Subcutaneous abdominal adipose tissue (tissue), 5 donors: ENCODE data around the gene AMH.

Experiments
- H3K27ac ChIP-seq: one replicate; pipeline ENCODE4 v1.7.0; 2013; ENCODE audit warnings: low read depth, mild to moderate bottlenecking, inconsistent platforms, low read length, moderate library complexity
- H3K27me3 ChIP-seq, 5 donors: one replicate each; pipeline ENCODE4 v1.7.0; 2013; ENCODE audit warnings: low read length in 5 of 5, inconsistent platforms in 1 of 5; ENCODE audit not compliant: control insufficient read depth in 5 of 5, insufficient read depth in 4 of 5
- H3K36me3 ChIP-seq, 5 donors: one replicate each; pipeline ENCODE4 v1.7.0; 2013; ENCODE audit warnings: low read length in 5 of 5; ENCODE audit not compliant: control insufficient read depth in 5 of 5, insufficient read depth in 5 of 5
- H3K4me1 ChIP-seq, 5 donors: one replicate each; pipeline ENCODE4 v1.7.0; 2013; ENCODE audit warnings: low read length in 5 of 5, mild to moderate bottlenecking in 3 of 5, moderate library complexity in 1 of 5; ENCODE audit not compliant: control insufficient read depth in 5 of 5, insufficient read depth in 5 of 5
- H3K4me3 ChIP-seq, 5 donors: one replicate each; pipeline ENCODE4 v1.7.0; 2013; ENCODE audit warnings: low read length in 5 of 5, low read depth in 1 of 5
- H3K9ac ChIP-seq, 5 donors: one replicate each; pipeline ENCODE4 v1.7.0; 2013; ENCODE audit warnings: low read length in 5 of 5, mild to moderate bottlenecking in 4 of 5, moderate library complexity in 3 of 5
- H3K9me3 ChIP-seq, 5 donors: one replicate each; pipeline ENCODE4 v1.7.0; 2013; ENCODE audit warnings: low read length in 5 of 5; ENCODE audit not compliant: control insufficient read depth in 5 of 5
- donor health status: healthy.
- donor health status: healthy.
- donor health status: healthy.
- donor health status: healthy.
- donor health status: healthy.

The AMH gene

DNA sequence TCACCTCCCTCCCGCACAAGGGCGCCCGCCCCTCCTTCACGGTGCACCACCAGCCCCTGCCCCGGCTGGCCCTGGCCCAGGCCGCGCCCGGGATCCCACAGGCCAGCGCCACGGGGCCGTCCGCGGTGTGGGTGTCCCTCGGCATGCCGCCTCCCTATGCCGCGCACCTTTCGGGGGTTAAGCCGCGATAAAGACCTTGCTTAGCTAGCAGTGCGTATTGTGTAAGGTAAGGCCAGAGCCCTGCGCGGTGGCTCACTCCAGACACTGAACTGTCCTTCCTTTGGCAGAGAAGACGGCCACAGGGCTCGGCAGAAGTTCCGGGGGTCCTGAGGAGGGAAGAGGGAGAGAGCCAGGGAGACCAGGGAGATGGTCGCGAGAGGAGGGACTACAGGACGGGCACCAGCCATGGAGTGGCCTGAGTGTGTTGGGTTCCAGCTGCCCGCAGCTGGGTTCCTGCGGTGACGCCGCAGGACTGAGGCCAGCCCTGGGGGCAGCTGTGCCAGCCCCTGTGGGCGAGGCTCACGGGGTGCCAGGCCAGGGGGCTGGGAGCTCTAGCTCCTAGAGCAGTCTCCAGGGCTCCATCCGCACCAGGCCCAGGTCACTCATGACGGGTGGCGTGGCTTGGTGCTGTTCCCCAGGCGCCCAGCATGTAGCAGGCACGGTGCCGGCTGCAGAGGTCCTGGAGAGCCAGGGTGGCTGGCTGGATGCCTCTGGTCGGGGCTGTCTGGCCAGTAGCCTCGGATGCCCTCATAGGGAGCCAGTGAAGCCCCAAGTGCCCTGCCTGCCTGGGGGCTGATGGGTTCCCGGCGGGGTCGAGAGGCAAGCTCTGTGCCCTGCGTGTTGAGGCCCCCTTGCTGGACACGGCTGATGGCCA, 20.7 kb upstream of the AMH start:
- Histone ChIP-seq H3K27me3 (no peaks in the 10 kb centered on the region), H3K4me3 (no peak overlapping the region), H3K4me1 (peaks cover 1 to 40% (median 29%) of the 10 kb centered on the region in 5 donors), H3K9ac (no peak overlapping the region), H3K36me3 (peaks cover 0 to 90% (median 71%) of the 10 kb centered on the region in 5 donors), H3K27ac (no peak overlapping the region), H3K9me3 (no peaks in the 10 kb centered on the region)

DNA sequence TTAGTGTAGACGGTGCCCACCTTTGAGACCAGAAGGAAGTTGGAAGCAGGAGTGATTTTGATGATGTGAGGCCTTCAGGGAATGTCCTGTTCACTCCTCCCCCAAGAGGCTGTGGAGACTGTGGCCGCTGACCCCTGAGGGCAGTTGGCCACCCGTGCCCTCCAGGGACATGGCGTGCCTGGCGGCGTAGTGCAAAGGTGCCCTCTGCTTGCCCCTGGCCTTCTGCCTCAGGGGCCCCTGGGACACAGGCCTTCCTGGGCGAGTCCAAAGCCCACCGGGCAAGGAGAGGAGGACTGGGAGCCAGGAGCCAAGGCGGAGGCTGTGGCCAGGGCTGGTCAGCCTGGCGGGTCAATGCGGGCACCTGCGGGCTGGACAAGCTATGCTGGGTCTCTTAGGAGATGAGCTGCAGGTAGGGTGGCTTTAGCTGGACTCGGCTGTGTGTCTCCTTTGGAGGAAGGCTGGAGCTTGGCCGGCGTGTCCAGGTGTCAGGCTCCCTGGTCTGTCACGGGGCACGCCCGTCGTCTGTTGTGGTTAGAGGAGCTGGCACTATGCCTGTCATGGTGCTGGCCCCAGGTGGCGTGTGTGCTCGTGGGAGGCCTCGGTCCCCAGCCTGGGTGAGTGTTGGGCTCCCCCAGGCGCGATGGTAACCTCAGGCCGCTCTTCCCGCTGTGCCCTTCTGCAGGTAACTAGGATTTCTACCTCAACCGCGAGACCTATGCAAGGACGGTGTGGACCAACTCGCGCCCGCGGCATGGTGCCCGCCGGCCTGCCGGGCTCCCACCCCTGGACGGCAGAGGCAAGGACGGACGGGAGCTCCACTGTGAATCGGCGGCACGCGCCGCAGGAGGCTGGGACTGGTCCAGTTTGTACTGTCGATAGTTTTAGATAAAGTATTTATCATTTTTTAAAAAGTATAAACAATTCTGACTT, 19.8 kb upstream of the AMH start:
- Histone ChIP-seq H3K9ac (no peak overlapping the region), H3K27ac (no peak overlapping the region), H3K4me3 (no peak overlapping the region), H3K36me3 (peaks cover 0 to 91% (median 68%) of the 10 kb centered on the region in 5 donors), H3K4me1 (peaks cover 1 to 43% (median 29%) of the 10 kb centered on the region in 5 donors), H3K9me3 (no peaks in the 10 kb centered on the region), H3K27me3 (no peaks in the 10 kb centered on the region)

DNA sequence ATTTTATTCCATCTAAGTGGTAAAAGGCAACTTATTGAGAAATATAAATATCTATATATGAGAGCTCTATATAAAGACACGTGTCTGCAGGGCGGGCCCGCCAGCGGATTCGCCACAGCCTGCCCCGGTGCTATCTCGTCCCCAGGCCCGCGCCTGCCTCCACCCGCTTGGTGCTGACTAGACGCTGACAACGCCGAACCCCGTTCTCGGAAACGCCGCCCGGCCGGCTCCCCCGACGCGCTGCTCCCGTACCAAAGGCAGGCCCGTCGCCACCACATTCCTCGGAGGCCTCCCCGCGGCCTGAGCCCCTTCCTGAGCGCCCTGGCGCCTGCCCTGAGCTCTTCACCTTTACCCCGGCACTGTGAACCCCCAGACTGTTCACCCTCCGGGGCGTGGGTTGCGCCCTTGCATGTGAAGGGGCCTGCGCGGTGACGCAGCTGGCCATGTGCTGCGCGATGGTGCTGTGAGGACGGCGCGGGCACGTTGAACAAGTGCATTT, 19.0 kb upstream of the AMH start:
- Histone ChIP-seq H3K4me3 (no peak overlapping the region), H3K27ac (no peak overlapping the region), H3K27me3 (no peaks in the 10 kb centered on the region), H3K9me3 (no peaks in the 10 kb centered on the region), H3K9ac (no peak overlapping the region), H3K36me3 (peaks cover 0 to 83% (median 61%) of the 10 kb centered on the region in 5 donors), H3K4me1 (peaks cover 1 to 43% (median 26%) of the 10 kb centered on the region in 5 donors)

DNA sequence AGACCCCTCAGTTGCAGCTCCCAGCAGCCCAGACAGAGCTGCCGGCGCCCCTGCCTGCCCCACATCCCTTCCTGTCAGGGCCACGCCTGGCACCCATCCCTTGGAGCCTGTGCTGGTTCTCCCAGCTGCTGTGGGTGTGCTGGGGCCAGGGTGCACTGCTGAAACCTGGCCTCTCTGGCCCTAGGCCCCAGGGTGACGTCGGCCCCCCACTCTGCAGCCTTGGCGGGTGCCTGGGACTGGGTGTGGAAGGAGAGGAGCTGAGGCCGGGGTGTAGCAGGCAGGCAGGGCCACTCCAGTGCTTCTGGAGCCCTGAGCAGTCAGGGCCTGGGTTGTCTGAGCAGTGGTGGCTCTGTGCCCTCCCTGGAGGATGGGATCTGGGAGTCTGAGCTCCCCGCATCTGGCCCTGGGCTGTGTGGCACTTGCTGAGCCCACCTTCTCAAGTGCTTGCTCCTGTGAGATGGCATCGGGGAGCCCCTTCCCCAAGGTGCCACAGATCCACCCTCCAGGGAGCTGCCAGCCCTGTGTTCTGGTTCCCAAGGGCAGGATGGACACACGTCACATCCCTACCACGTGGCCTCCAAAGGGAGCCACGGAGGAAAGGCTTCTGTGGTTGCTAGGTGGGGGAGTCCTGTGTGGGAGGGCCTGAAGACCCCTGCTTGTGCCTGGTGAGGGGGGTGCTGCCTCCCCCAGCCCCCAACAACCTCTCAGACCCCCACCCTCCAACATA, 18.2 kb upstream of the AMH start:
- Histone ChIP-seq H3K4me3 (no peak overlapping the region), H3K27ac (no peak overlapping the region)

DNA sequence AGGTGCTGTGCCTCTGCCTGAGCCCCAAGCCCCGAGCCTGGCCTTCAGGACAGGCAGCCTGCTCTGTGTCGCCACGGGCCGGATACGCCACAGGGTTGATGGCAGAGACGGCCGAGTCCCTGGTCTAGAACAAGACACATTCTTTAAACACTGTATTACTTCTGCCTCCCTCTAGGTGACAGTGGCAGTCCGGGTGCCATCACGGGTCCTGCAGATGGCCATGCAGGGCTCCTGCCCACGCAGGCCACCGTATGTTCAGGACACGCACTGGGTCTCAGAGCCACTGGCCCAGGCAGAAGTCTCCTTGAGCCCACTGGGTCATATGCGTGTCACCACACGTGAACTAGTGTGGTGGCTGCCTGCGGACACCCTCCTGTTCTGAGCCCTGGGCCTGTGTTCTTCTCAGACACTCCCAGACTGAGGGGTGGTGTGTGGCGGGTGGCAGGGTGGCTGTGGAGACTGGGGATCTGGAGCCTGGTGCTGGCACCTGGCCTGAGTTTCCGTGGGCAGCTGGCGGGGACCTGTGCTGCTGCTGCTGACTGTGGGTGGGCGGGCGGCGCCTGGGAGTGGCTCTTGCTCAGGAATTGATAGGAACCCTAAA, 17.4 kb upstream of the AMH start:
- peaks cover 0 to 67% (median 45%) of the 10 kb centered on the region in 5 donors for H3K36me3 ChIP-seq
- no peak overlapping the region for H3K27ac ChIP-seq
- H3K9me3 ChIP-seq, result no peaks in the 10 kb centered on the region
- H3K9ac ChIP-seq, result no peak overlapping the region
- H3K4me1 ChIP-seq, result peaks cover 1 to 46% (median 32%) of the 10 kb centered on the region in 5 donors
- H3K4me3 ChIP-seq, result no peak overlapping the region
- H3K27me3 ChIP-seq, result no peaks in the 10 kb centered on the region

More for the DNA sequence above, 18.2 kb upstream of the AMH start:
- Histone ChIP-seq H3K36me3 (peaks cover 0 to 75% (median 53%) of the 10 kb centered on the region in 5 donors), H3K9ac (no peak overlapping the region), H3K27me3 (no peaks in the 10 kb centered on the region), H3K9me3 (no peaks in the 10 kb centered on the region), H3K4me1 (peaks cover 1 to 44% (median 31%) of the 10 kb centered on the region in 5 donors)

DNA sequence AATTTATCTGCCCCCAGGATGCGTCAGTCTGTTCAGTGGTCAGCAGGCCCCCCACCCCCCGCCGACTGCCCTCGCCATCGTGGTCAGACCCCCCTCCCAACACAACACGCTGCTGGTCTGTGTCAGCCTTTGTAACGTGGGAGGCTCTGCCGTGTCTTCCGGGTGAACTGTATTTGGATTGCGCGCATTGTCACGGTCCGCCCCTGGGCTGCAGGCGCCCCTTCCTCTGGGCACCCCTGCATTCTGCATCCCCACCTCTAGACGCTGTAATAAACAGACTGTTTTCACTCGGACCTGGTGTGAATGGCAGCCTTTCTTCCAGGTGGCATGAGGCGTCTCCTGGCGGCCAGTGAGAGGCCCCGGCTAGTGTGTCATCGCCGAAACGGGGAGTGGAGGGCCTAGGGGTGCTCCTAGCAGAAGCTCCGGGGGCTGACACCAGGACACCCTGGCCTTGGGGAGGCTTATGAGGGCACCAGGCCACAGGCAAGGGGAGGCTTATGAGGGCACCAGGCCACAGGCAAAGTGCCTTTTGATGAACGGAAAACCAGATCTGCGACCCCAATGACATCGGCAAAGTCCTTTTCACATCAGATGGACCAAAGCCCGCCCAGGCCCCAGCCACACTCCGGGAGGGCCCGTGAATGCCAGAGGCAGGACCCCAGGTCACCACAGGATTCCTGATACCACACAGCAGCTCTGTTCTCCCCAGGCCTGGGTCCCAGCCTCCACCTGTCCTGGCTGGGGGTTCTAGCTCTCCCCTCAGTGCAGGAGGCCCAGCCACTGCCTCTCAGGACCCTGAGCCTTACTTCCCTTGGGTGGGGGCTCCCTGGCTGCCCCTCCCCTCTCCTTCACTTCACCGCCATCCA, 16.6 kb upstream of the AMH start:
- H3K9me3 ChIP-seq, result no peaks in the 10 kb centered on the region
- H3K4me1 ChIP-seq, result peaks cover 3 to 52% (median 40%) of the 10 kb centered on the region in 5 donors
- no peak overlapping the region for H3K9ac ChIP-seq
- no peak overlapping the region for H3K27ac ChIP-seq
- peaks cover 0 to 62% (median 40%) of the 10 kb centered on the region in 5 donors for H3K36me3 ChIP-seq
- H3K27me3 ChIP-seq, result no peaks in the 10 kb centered on the region
- no peak overlapping the region for H3K4me3 ChIP-seq

DNA sequence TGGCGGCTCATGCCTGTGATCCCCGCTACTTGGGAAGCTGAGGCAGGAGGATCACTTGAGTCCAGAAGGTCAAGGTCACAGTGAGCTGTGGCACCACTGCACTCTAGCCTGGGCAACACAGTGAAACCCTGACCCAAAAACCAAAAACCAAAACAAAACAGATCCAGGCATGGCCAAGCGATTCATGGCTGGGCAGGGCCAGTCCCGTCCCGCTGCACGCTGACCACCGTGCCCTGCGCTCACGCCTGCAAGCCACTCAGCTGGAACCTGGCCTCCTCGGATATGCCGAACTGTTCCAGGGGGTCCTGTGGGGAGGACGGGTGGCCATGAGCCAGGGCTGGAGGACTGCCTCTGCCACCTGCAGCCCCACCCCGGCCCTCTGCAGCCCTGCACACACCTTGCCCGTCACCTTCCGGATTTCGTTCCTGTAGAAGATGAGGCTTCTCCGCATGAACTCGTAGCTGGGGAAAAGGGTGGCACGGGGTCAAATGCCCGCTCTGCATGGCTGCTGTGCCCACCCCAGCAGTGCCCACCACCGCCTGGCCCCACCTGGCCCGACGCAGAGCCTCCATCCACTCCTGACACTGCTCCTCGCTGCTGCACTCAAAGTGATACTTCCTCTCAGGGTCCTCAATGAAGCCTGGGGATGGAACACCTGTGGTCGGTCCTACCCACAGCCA, 15.4 kb upstream of the AMH start:
- peaks cover 5 to 56% (median 43%) of the 10 kb centered on the region in 5 donors for H3K4me1 ChIP-seq
- H3K4me3 ChIP-seq, result no peak overlapping the region
- H3K9me3 ChIP-seq, result no peaks in the 10 kb centered on the region
- peaks cover 0 to 53% (median 34%) of the 10 kb centered on the region in 5 donors for H3K36me3 ChIP-seq
- no peak overlapping the region for H3K9ac ChIP-seq
- H3K27ac ChIP-seq, result no peak overlapping the region
- H3K27me3 ChIP-seq, result no peaks in the 10 kb centered on the region

DNA sequence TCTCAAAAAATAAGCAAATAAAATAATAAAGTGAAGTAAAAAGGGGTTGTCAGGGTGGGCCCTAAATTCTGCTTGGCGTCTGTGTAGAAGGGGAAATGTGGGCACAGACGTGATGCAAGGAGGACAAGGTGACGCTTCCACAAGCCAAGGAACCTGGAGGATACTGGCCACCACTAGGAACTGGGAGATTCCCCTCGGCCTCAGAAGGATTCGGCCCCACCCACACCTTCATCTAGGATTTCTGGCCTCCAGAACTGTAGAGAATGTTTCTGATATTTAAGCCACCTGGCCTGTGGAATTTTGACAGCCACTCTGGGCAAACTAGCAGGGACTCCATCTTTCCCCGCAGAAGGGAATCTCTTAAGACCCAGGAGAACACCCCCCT, 14.1 kb upstream of the AMH start:
- peaks cover 0 to 40% (median 23%) of the 10 kb centered on the region in 5 donors for H3K36me3 ChIP-seq
- peak overlapping the region; percentile 38 to 96 (median 80) for H3K9ac ChIP-seq
- no peaks in the 10 kb centered on the region for H3K9me3 ChIP-seq
- H3K4me1 ChIP-seq, result peaks cover 4 to 60% (median 47%) of the 10 kb centered on the region in 5 donors
- H3K27ac ChIP-seq, result peak overlapping the region; percentile 99
- no peaks in the 10 kb centered on the region for H3K27me3 ChIP-seq
- peak overlapping the region; percentile 74 to 79 (median 76) for H3K4me3 ChIP-seq
